HG03175 (cell line): ENCODE data around the gene CARS1.
A peak's percentile ranks its signal among the peaks of the same experiment; 100 is the strongest.

Experiments
- ATAC-seq: cut with Tn5 transposase; IDR thresholded peaks from one replicate; pipeline ENCODE4 v1.9.1; 2021; ENCODE audit warnings: mild to moderate bottlenecking, moderate library complexity; ENCODE audit not compliant: unreplicated experiment

Gene CARS1

GRCh38 chr11:3057069-3057963, at the start of gene CARS1:
TSS of gene CARS1 (minus strand) at chr11:3057423. CDS start at chr11:3057367, 56 bp downstream.
- peak; percentile 98 for ATAC-seq

DNA sequence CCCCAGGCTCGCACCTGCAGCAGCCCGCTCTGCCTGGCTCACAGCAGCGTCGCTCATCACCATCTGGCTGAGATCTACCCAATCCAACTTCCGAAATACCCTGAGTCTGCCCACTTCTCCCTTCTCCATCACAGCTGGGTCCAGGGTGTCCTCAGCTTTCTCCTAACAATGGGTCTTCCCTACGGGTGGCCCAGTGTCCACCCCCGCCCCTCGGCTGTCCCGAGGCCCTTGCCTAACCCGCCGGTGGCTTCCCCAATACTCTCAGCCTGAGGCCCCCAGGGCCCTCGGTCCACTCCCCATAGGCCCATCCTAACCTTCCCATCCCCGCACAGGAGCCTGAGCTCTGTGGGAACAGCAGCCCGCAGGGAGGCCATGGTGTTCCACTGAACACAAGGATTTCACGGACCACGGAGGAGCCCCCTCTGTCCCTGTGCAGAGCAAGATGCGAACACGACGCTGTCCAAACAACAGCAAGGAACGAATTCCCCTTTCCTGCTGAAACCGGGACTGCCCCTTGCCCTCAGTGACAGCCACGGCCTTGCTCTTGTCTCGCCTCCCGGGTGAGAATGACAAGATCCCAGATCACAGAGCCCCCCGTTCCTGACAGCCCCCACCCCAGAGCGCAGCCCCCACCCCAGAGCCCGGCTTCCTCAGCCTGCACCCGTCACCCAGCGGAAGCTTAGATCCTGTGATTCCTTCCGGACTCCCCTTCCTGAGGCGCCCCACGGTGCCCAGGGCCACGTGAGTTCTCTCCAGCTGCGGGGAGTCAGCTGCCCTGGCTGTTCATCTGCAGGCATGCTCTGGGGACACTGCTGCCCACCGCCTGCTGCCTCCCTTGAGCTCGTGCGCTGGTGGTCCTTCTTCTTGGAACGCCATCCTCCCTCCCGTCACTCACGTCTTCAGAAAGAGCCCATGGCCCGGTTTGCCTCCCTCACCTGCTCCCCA, 48.8 kb upstream of the CARS1 start:
- no peak for ATAC-seq

DNA sequence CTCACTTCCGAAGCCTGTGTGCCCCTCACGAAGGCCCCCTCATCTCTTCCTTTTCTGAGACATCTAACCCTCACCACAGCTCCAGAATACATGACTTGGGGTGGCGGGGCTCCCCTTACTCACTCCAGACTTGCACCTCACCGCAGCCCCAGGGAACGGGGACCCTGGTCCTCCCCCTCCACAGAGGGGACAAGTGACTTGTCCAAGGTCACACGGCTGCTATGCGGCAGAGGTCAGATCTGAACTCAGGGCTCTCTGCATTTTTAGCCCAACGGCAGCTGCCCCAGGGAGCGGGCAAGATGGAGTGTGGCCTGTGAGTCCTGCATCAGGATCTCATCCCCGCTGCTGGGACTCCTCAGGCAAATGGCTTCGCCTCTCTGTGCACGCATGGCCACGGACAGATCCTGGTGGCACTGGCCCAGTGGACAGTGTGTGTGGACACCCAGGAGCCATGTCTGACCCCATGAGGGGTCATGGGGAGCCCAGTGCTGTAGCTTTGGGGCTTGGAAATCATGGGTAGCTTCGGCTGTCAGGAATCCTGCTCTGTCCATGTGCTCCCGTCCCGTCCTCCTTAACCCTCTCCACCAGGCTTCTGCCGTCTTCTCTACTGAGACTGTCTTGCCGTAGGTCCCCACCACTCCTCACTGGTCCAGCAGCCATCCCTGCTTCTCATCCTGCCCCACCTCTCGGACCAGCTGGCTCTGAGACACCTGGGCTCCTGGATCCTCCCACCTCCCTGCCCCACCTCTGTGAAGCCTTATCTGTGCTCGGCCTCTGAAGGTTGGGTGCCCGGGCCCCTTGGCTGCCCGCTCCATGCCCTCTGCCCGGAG, 48.0 kb upstream of the CARS1 start:
- ATAC-seq = no peak

GRCh38 chr11:3104051-3104714, 47.0 kb upstream of the CARS1 start:
- ATAC-seq = no peak

GRCh38 chr11:3103076-3103475, 45.9 kb upstream of the CARS1 start:
- ATAC-seq = no peak

GRCh38 chr11:3102641-3102921, 45.4 kb upstream of the CARS1 start:
- ATAC-seq = no peak

- ATAC-seq = no peak
Observed at GRCh38 chr11:3101921-3102640, 44.9 kb upstream of the CARS1 start.

DNA sequence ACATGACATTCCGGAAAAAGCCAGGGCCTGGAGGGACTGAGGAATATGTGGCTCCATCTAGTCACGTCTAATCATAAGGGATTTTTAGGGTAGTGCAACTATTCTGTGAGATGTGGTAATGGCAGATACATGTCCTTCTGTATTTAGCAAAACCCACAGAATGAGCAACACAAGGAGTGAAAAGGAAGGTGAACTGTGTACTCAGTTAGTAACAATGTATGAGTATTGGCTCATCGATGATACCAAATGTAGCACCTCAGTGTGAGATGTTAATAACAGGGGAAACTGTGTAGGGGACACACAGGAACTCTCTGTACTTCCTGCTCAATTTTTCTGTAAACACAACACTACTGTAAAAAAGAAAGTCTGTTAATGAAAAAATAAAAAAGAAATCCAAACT, 42.0 kb upstream of the CARS1 start:
- ATAC-seq = no peak

- no peak for ATAC-seq
Observed at GRCh38 chr11:3096909-3097530, 39.8 kb upstream of the CARS1 start.

DNA sequence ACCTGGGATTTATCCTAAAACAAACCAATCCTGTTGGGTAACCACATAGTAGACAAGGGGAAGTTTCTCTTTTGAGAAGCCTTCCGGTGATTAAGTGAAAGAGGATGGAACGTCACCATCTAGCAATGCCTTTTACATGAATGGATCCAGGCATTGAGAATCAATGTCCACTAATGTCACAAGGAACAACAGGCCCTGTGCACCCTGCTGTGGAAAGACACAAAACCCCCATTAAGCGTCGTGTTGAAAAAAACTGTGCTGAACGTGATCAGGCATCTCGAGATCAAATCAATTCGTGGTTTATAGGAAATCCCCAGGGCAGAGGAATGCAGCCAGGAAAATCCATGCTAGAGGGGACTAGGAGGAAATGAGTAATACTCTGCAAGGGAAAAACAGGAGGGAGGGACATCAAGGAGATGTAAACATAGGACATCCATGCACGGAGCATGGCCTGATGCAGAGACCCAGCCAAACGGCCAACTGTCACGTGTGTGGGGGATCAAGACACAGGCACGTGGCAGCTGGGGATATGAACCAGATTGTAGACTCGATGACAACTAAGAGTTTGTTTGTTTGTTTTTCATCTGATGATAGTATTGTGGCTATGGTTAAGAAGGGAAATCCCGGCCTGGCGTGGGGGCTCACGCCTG, 38.6 kb upstream of the CARS1 start:
- no peak for ATAC-seq

DNA sequence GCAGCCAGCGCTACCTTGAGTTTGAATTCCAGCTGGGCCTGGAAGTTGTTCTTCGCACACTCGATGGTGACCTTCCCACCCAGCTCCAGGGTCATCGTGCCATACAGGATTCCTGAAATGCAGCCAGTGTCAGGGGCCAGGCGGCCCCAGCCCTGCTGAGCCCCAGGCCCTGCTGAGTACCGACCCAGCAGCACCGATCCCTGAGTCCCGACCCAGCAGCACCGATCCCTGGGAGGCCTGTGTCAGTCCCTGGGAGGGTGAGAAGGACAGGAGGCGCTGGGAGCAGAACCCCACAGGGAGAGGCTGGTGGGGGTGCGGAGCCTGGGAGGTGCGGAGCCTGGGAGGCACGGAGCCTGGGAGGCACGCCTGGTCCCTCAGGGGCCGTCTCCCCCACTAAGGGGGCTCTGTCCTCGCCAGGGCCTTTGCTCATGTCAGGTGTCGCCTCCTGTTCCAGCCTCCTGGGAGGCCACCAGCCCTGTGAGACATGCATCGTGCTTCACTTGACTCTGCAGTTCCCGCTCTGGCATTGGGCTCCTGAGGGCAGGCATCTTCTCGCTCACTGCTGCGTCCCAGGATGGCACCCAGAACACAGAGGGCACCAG, 37.1 kb upstream of the CARS1 start:
- no peak for ATAC-seq

DNA sequence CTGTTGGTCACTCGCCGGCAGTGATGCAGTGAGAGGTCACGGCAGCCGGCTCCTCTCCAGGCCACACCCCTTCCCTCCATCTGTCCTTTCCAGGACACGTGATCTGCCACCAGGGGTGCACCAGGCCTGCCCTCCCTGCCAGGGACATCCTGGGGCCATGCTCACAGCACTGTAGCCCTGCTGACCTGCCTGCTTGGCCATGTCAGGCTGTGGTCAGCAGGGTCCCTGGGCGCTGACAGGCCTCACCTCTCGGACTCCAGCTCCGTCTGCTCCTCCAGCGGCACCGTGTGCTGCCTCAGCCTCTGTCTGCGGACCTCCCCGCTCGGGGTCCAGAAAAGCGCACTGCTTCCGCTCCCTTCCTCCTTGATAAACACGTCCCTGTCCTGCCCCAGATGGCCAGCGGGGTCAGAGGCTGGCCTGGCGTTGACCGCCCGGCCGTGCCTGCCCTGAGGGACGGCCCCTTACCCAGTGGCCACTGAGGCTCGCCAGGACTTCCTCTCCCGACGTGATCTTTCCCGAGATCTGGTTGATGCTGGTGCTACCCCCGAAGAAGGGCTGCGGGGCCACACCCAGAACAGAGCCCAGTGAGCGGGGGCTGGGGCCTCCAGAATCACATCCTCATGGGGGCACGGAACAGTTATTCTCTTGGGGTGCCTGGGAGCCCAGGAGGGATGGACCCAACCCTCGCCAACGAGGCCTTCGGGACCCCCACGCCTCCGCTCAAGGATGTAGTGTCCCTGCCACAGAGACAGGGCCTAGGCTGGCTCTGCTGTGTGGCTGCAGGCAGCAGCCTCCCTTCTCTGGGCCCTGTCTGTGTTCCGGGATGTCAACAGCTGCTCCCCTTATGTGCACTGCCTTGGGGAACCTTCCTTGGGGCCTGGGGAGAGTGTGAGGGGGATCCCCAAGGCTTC, 36.3 kb upstream of the CARS1 start:
- ATAC-seq = no peak

- ATAC-seq = no peak
Observed at GRCh38 chr11:3092603-3093141, 35.4 kb upstream of the CARS1 start.

- ATAC-seq = peak; percentile 59
Observed at GRCh38 chr11:3091846-3092602, 34.8 kb upstream of the CARS1 start.

- no peak for ATAC-seq
Observed at GRCh38 chr11:3091081-3091845, 34.0 kb upstream of the CARS1 start.
